NB4 (cell line): Measurements from ENCODE around the gene FXYD2.
"Not testable (repeated sequence)": the region's sequence is repeated elsewhere in the genome, so short reads cannot be mapped to it uniquely, and the experiment has no call there.

Experiments
- DNase-seq: peaks from one replicate; pipeline ENCODE4 v3.0.0; 2010; ENCODE audit warnings: low read depth
- H3K4me3 ChIP-seq: one replicate; pipeline ENCODE4 v1.5.1; 2011; ENCODE audit warnings: mild to moderate bottlenecking, low read depth, low read length, moderate library complexity
- CTCF ChIP-seq: IDR thresholded peaks from one replicate; pipeline ENCODE4 v1.5.1; 2012; ENCODE audit warnings: low read depth, low read length
- MAX ChIP-seq: IDR thresholded peaks from 2 replicates; pipeline ENCODE4 v1.6.1; 2011; ENCODE audit warnings: low read depth, low read length
- MYC ChIP-seq: IDR thresholded peaks from 2 replicates; pipeline ENCODE4 v1.6.1; 2011; ENCODE audit warnings: low read depth, low read length
- POLR2A ChIP-seq: IDR thresholded peaks from 2 replicates; pipeline ENCODE4 v1.6.1; 2011; ENCODE audit warnings: mild to moderate bottlenecking; ENCODE audit not compliant: insufficient read length; ENCODE audit errors: extremely low read depth

Gene FXYD2

GRCh38 chr11:117871160-117871559 lies 46.6 kb upstream of the FXYD2 start:
- no peak for TF ChIP-seq POLR2A
- DNase-seq = no peak
- no peak overlapping the region for H3K4me3 ChIP-seq

GRCh38 chr11:117870103-117870952 lies 45.8 kb upstream of the FXYD2 start:
- TF ChIP-seq MAX (no peak), CTCF (no peak), POLR2A (no peak), MYC (no peak)
- no peak for DNase-seq
- H3K4me3 ChIP-seq = no peak overlapping the region

- no peak overlapping the region for H3K4me3 ChIP-seq
- TF ChIP-seq CTCF (no peak), POLR2A (no peak), MAX (no peak), MYC (no peak)
- DNase-seq = no peak
Measured at GRCh38 chr11:117869604-117870003, 45.1 kb upstream of the FXYD2 start.

GRCh38 chr11:117868815-117869561 lies 44.4 kb upstream of the FXYD2 start:
- no peak overlapping the region for H3K4me3 ChIP-seq
- no peak for DNase-seq
- TF ChIP-seq CTCF (no peak), MAX (no peak), MYC (no peak), POLR2A (no peak)

GRCh38 chr11:117868088-117868487 lies 43.5 kb upstream of the FXYD2 start:
- TF ChIP-seq MYC = no peak
- TF ChIP-seq CTCF = no peak
- no peak for TF ChIP-seq POLR2A
- no peak for TF ChIP-seq MAX
- DNase-seq = no peak
- H3K4me3 ChIP-seq = no peak overlapping the region

GRCh38 chr11:117866526-117866925 lies 42.0 kb upstream of the FXYD2 start:
- TF ChIP-seq MAX (no peak), CTCF (no peak), POLR2A (no peak), MYC (no peak)
- DNase-seq = no peak
- no peak overlapping the region for H3K4me3 ChIP-seq

- not testable (repeated sequence) for H3K4me3 ChIP-seq, DNase-seq
Measured at GRCh38 chr11:117865546-117865945, 41.0 kb upstream of the FXYD2 start.
